HFF-Myc (cell line): ENCODE measurements around the gene MOCOS.
A peak's percentile ranks its signal among the peaks of the same experiment; 100 is the strongest.

Experiments
- DNase-seq: peaks from one replicate; pipeline ENCODE4 v3.0.0-alpha.2; 2011; ENCODE audit warnings: low read depth; ENCODE audit errors: extremely low read depth
- H3K4me3 ChIP-seq: replicated peaks from 2 replicates; pipeline ENCODE4 v1.5.1; 2011; ENCODE audit warnings: low read depth, mild to moderate bottlenecking, control low read depth, low read length
- TF ChIP-seq, protein P1 (sequence below): IDR thresholded peaks from 2 replicates; pipeline ENCODE4 v1.5.1; 2012; ENCODE audit warnings: mild to moderate bottlenecking, low read depth, low read length, control low read depth; ENCODE audit errors: missing control alignments

Gene MOCOS

DNA sequence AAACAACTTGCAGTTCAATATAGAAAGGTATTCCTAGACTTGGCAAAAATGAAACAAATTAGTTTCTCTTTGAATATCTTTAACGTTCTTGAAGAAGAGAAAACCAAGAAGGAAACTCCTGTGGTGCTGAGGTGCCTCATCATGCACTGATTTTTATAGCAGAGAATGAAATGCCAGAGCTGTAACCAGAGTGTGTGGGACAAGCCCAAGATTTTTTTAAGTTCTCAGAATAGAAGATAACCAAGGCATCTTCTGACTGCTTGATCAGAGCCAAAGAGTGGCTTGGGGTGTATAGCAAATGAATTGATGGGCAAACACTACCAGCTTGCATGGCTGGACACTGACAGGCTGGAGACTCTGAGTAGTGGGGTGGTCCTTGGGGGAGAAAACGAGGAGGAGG, 118.1 kb downstream of the MOCOS start:
- no peak for DNase-seq
- H3K4me3 ChIP-seq: no peak overlapping the region
- TF ChIP-seq, protein P1, sequence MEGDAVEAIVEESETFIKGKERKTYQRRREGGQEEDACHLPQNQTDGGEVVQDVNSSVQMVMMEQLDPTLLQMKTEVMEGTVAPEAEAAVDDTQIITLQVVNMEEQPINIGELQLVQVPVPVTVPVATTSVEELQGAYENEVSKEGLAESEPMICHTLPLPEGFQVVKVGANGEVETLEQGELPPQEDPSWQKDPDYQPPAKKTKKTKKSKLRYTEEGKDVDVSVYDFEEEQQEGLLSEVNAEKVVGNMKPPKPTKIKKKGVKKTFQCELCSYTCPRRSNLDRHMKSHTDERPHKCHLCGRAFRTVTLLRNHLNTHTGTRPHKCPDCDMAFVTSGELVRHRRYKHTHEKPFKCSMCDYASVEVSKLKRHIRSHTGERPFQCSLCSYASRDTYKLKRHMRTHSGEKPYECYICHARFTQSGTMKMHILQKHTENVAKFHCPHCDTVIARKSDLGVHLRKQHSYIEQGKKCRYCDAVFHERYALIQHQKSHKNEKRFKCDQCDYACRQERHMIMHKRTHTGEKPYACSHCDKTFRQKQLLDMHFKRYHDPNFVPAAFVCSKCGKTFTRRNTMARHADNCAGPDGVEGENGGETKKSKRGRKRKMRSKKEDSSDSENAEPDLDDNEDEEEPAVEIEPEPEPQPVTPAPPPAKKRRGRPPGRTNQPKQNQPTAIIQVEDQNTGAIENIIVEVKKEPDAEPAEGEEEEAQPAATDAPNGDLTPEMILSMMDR: no peak

DNA sequence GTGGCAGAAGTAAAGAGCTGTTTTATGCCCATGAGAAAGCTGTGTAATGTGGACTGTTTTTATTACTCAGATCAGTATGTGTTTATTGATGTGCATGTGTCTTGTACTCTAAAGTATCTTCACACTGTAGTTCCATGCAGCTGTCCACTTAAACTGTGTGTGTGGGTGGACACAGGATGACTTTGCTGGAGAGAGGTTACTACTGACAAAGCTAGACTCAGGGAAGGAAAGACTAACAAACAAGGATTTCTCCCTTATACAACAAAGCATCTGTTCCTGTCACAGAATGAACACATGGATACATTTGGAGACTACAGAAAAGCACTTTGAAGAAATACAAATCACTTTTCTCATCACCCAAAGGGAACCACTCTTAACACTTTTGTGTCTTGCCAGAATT, 120.2 kb downstream of the MOCOS start:
- H3K4me3 ChIP-seq: no peak overlapping the region
- no peak for DNase-seq
- TF ChIP-seq, protein P1: no peak

DNA sequence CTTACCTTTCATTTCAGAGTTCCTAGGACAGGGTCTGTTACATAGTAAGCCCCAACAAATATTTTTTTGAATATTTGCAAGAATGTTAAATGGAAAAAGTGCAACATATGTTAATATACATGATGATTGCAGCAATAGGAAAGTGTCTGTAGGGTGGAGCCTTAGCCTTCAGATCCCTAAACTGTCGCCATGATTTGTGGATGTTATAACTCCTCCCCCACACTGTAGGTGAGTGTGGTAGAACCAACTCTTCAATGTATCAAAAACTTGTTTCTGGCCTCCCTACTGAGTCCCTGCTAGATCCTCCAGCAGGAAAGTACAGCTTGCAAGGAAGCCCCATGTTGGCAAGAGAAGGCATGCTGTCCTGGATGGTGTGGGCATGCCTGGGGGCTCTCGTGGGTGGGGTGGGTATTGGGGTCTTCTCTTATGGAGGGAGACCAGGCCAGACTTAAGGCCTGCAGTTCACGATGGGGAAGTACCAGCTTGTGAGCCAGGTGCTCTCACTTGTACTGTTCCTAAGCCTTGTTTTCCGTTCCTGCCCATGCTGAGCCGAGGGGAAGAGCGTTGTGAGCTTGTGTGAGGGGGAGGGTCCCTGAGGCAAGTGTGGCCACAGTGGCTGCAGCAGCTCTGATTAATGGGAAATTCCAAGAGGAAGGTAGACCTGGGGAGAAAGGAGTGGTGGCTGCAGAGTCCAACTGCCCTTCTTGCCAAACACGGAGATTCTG, 121.6 kb downstream of the MOCOS start:
- H3K4me3 ChIP-seq: no peak overlapping the region
- TF ChIP-seq, protein P1: no peak
- no peak for DNase-seq

DNA sequence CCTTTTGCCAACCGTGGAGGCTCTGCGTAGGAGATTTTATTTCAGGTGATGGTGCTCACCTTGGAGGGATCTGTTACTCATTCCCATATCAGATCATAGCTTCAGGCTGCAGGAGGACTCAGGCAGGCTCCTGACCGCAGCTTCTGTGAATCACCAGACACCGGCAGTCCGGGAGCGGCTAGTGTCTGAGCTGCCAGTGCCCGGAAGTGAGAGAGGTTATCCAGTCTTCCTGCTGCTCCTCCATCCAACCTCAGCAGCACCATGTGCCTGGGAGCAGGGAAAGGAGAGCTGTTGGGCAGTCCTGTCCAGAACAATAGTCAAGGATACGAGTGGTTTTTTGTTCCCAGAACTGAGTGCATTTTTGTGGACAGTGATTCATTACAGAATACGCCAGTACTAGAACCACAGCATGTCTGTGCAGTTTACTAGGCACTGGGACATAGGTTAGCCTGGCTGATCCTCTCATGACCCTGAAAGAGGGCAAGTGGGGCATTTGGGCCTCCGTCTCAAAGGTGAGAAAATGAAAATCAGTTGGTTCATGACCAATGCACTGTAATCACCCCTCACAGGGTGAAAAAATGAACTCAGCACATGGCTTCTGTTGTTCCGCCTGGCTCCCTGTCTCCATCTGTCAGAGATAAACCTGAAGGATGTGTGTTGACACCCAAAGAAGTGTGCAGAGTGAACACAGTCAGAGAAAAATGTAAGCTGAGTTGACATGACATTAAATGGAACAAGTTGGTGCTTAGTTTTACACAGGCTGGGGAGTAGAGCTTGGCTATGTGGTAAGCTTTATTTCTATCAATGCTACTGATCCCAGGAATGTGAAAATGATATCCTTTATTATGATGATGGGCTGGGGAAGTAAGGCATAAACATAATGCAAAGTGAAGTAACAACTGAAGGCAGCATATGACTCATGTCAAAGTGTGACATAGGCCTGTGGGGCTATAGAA, 122.4 kb downstream of the MOCOS start:
- TF ChIP-seq, protein P1: no peak
- H3K4me3 ChIP-seq: no peak overlapping the region

DNA sequence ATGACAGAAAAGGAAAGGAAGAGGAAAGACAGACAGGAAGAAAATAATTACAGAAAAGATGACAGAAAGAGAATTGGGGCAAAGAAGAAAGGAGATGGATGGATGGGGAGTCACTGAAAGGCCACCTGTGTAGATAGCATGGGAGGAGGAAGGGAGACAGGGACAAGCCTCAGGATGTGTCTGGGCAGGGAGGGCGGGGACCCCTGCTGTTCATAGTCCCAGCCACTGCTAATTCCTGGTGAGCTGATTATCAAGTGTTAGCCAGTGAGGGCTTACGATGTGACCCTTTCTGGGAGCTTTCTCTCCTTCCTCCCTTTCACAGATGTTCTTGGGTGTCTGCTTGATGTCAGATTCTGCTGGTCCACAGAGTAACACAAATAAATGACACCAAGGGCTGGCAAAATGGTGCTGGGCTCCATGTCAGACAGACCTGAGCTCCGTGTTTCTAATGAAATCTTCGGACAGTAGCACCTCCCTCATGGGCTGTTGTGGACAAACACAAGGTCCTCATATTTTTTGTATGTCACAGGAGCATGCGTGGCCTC, 123.8 kb downstream of the MOCOS start:
- TF ChIP-seq, protein P1: no peak
- DNase-seq: no peak
- H3K4me3 ChIP-seq: no peak overlapping the region

More for the DNA sequence above, 122.4 kb downstream of the MOCOS start:
- DNase-seq: peak; percentile 94

DNA sequence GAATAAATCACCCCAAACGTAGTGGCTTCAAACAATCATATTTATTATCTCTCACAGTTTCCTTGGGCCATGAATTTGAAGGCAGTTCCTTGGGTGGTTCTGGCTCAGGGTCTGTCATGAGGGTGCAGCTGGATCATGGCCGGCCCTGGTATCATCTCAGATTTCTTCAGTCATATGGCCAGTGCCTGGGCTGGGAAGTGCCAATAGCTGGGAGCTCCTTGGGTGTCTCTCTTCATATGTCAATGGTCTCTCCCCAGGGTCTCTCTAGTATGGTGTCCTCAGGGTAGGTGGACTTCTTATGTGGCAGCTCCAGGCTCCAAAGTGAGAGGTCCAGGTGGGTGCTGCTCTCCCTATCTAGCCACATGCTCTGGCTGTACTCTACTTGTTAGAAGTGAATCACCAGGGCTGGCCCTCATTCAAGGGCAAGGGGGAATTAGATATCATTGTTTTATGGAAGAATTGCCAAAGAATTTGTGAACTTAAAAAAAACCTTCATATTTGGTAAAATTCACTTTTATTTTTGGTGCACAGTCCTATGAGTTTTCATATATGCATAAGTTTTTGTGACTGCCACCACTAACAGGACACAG, 125.6 kb downstream of the MOCOS start:
- TF ChIP-seq, protein P1: no peak
- DNase-seq: no peak
- no peak overlapping the region for H3K4me3 ChIP-seq
